ENCODE measurements around the gene NTN4.
"Not testable (repeated sequence)": the region's sequence is repeated elsewhere in the genome, so short reads cannot be mapped to it uniquely, and the experiment has no call there.

The NTN4 gene

DNA sequence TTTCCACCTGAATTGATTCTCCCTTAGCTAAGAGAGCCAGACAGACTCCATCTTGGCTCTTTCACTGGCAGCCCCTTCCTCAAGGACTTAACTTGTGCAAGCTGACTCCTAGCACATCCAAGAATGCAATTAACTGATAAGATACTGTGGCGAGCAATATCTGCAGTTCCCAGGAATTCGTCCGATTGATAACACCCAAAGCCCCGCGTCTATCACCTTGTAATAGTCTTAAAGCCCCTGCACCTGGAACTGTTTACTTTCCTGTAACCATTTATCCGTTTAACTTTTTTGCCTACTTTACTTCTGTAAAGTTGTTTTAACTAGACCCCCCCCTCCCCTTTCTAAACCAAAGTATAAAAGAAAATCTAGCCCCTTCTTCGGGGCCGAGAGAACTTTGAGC lies 44.5 kb downstream of the NTN4 start:
- not testable (repeated sequence) for DNase-seq

DNA sequence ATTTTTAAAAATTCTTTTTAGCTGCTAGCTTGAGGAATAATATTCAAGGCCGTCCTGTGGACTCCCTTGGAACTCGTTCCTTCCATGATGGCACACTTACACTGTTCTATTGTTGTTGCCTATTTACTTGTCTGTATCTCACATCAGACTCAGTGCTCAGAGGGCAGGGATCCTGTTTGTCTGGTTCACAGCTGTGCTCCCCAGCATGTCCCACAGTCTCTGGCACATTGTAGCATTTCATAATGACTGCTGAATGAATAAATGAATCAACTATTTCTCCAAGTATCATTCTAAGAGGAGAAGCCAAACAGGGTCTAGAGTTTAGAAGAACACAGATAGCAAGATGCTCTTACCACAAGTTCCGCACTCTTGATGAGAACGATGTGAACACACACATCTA lies 48.0 kb downstream of the NTN4 start:
- no peak for DNase-seq

DNA sequence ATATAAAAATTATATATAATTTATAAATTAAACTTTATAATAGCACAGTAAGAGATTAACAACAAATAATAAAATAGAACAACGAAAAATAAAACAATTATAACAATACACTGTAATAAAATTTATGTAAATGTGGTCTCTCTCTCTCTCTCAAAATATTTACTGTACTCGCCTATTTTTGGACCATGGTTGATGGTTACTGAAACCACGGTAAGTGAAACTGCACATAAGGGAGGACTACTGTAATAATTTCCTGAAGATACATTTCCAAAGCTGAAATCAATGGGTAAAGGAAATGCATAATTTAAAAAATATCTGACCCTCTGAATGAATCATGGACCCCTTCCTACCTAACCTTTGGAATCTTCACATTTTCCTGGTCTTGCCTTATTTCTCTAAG lies 48.9 kb downstream of the NTN4 start:
- no peak for DNase-seq

DNA sequence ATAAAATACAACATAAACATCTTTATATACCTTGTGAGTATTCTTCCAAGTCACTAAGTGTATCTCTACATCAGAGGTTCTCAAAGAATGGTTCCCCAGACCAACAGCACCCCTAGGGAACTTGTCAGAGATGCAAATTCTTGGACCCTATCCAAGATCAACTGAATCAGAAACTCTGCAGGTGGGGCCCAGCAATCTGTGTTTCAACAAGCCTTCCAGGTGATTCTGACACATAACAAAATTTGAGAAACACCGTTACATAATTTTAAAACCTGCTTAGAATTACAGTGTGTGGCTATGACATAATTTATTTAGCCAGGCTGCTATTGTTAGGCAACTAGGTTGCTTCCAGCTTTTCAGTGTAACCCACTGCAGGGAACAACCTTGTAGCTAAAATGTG lies 49.8 kb downstream of the NTN4 start:
- DNase-seq: no peak

DNA sequence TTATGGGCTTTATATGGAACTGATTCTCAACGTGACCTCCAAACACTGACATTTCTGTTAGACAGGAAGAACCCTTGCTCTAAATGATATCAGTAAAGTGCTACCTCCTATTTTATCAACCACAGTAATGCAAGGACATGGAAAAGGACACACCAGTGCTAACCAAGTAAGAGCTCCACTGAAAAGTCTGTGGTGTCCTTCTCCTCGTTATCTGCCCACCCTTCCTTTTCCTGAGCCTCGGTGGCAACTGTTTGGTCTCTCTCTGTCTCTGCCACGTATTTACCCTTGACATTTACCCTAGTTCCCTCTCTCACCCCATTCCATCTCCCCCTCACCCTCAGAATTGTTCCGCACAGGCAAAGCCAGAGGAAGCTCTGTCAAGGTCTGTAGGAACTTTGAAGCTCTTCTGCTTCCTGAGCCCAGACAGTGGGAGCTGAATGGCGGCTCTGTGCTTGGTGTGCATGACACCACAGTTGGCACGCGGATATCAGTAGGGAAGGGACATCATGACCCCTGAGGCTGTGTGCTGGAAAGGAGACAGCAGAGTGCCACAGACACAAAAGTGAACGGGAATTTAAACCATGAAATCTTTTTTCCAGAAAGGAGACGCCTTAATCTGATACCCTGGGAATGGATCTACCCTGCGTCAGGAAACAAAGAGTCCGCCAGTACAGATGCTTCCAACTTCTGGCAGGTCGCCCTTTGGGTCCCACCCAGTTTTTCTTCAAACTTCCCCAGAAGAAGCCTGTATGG lies 50.8 kb downstream of the NTN4 start:
- DNase-seq: no peak

DNA sequence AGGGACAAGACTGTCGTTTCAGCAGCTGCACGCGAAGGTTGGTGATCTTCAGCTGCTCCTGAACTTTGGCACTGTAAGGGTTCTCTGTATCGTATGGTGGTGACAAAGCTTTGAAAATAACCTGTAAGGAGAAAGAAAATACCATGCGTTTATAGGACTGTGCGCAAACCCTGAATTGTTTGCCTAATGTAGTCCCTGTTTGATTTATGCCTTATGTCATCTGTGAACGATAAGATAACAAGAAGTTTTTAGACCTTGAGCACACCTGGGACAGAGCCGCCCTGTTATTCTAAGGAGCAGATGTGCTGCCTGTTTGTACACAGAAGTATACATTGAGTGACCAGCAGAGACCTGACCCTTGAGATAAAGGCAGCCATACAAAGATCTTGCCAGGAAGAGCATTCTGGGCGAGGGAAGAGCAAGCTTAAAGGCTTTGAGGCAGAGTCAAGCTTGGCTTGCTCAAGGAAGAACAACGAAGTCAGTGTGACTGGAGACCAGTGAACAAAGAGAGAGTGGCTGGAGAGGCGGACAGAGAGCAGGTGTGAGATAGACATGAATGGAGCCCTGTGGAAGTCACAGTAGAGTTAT lies 52.4 kb downstream of the NTN4 start:
- DNase-seq: no peak

DNA sequence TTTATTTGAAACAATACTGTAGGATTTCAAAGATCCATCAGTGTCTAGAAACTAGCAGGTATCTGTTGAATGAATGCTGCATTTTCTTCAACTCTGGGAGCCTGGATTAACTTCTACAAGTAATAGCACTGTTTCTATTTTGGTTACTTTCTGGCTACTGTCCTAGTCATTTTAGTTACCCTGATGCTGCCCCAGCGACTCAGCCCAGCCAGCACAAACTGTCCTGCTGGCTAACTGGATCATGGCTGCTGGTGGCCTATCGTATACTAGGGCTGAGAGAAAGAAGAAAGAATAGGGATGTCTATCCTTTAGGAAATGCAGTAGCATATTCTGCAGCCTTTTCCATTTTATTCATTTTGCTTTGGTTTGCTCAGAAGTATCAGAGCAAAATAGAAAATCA lies 53.9 kb downstream of the NTN4 start:
- DNase-seq: no peak

DNA sequence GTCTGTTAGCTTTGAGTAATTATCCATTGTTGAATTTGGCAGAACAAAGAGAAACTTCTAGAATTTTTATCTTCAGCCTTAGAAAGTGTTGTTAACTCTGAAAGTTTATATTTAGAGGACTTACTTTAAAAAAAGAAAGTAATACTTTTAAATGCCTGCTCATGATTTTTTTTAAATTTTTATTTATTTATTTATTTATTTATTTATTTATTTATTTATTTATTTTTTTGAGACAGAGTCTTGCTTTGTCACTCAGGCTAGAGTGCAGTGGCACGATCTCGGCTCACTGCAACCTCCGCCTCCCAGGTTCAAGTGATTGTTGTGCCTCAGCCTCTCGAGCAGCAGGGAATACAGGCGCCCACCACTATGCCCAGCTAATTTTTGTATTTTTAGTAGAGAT lies 54.8 kb downstream of the NTN4 start:
- not testable (repeated sequence) for DNase-seq

DNA sequence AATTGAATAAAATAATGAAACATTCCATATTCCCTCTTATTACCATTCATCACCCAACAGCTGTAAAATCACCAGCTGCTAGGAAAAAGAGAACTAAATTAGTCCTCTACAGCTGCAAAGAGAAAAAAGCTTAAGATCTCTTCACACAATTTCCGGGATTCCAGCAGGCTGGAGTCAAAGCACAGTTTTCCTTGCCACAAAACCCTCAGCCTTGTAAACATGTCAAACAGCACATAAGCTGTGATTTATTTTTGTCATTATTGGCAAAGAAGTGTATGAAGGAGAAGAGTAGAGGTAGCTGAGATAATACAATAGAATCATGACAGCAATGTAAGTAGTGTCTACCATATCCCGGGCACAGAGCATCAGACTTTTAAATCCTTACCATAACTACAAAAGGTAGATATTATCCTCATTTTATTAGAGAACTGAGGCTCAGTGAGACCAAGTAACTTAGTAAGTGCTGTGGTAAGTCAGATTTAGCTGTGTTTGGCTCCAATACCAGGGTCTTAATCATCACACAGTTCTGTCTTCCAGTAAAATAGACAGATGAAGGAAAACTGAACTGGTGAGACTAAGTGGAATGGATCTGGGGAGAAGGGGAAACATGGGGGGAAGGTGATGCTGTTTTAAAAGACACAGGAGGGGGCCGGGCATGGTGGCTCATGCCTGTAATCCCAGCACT lies 57.3 kb downstream of the NTN4 start:
- no peak for DNase-seq

DNA sequence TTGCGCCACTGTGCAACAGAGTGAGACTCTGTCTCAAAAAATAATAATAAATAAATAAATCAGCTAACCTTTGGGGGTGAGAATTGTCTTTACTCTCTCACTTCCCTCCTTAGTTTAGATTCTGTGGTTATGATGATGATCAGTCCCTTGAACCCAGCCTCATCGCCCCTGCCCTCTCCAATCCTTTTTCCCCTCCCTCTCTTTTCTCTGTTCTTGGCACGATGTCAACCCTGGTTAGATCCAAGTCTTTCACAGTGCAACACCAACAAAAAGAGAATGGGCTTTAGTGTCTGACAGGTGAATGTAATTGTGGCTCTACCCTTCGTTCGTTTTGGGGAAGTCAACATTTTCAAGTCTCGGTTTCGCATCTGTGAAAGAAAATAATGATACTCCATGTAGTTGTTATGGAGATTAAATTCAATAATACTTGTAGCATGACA lies 59.0 kb downstream of the NTN4 start:
- no peak for DNase-seq

DNA sequence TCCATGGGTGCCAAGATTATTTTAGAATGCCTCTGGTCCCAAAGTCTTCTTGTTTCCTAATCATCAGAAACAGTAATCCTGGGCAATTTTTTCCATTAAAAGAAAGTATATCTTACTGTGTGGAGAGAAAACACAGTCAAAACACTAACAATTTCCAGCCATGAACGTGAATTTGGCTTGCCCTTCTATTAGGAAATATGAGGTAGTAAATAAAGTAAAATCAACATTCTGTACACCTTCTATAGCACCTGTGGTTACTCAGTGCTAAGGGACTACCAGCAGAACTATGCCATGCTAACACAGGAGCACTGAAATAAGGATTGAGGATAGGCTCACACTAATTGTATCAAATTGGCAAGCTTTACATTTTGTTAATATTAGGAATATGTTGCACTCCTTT lies 60.1 kb downstream of the NTN4 start:
- no peak for DNase-seq

DNA sequence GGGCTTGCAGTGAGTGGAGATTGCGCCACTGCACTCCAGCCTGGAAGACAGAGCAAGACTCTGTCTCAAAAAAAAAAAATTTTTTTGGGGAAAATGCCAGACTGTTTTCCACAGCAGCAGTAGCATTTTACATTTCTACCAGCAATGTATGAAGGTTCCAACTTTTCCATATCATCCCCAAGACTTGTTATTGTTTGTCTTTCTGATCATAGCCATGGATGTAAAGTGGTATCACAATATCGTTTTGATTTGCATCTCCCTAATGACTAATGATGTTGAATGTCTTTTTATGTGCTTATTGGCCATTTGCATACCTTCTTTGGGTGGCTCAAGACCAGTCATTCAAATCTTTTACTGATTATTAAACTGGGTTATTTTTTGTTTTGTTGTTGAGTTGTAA lies 63.7 kb downstream of the NTN4 start:
- DNase-seq: no peak

DNA sequence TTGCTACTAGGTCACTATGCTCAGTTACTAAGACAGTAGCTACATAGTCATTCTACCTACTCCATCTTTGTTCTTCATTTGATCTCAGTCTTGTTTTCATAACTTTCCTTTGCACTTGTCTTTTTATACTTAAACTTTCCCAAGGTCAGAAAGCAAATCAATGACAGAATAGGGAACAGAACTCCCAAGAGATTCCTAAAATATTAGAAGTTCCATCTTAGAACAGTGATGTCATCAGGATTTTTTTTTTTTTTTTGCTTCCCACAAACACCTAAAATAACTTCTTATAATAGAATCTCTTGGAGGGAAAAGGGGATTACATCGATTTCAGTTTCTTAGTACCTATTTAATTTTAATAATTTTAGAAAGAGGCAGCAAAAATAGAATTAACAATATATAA lies 65.8 kb downstream of the NTN4 start:
- DNase-seq: no peak

DNA sequence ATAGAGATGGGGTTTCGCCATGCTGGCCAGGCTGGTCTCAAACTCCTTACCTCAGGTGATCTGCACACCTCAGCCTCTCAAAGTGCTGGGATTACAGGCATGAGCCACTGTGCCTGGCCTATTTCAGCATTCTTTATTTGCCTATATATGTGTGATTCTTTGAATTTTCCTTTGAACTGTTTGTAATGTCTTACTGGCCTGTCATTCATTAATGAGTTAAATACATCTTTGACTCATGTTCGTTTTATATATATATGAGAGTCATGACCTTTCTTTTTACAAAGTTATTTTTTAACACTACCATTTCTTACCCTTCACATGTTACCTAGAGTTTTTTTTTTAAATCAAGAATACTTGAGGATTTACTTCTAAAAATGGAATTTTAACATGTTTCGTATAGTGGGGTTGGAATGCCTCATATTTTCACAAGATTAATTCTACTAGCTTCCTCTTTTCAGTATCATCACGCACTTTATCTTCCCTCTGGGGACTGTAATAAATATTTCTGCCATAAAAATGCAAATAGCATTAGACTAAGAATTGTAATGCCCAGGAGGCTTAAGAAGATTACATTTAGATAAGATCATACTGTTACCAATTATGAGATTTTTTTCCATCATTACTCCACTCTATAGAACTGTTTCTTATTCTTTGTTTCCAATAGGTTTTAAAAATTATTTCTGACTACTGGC lies 66.7 kb downstream of the NTN4 start:
- no peak for DNase-seq

DNA sequence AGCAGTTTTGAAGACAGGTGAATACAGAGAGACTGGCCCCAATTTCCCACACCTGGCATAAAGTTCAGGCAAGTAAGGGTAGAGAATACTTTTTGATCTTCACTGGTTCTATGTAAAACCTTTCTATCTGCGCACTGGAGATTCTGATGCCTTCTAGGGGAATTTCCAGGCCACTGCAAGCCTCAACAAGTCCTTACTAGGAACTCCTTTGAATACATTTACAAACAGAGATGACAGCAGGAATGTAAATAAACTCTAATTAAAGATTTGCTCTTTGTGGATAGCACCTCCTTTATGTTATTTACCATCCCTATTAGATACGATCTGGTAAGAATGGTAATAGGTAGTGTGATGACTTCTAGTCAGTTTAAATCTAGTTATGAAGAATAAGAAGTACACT lies 69.2 kb downstream of the NTN4 start:
- no peak for DNase-seq

DNA sequence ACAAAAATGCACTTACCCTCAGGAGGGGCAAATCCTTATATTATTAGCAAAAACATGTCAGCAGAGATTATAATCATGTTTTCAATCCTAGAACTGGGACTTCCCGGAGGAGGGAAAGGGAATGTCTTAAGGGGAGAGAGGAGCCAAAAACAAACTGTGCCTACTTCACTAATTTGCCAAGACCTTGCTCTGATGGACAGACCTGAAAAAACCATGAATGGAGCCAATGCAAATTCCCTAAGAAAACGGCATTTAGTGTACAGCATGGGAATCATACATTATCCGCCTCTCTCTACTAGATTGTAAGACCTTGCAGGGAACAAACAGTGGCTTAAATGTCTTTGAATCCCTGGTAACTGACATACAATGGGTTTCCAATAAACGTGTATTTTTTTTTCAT lies 70.4 kb downstream of the NTN4 start:
- DNase-seq: no peak

DNA sequence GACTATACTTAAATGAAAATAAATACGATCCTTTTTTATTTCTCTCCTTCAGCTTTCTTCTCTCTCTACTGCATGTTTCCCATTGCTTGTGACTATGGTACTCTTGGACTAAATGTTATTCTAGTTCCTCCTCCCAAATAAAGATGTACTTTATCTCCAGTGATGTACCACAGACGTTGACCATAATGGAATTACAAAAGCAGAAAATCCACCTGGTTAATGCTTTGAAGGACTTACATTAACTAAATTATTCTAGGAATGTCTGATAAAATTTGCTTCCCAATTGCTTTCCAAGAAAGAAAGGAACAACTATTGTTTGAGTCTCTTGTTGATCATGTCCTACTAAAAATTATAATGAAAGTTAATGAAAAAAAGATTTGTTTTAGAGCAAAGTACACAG lies 71.8 kb downstream of the NTN4 start:
- no peak for DNase-seq

DNA sequence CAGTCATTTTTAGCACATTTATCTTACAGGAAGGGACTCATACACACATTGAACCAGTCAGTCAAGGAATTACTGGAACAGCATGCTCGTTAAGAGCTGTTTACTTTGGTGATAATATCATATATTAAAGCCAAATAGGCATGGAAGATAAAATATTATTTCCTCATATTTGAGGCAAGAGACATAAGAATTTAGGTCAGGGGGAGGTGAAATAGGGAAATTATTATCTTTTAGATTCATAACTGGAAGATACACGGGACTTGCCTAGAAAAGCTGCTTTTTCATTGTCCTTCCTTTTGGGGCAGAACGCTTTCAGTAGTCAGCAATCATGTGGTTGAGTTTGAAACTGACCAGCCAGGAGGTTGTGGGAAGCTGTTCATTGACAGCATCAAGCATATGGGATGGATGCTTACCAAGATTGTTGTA lies 72.5 kb downstream of the NTN4 start:
- no peak for DNase-seq

DNA sequence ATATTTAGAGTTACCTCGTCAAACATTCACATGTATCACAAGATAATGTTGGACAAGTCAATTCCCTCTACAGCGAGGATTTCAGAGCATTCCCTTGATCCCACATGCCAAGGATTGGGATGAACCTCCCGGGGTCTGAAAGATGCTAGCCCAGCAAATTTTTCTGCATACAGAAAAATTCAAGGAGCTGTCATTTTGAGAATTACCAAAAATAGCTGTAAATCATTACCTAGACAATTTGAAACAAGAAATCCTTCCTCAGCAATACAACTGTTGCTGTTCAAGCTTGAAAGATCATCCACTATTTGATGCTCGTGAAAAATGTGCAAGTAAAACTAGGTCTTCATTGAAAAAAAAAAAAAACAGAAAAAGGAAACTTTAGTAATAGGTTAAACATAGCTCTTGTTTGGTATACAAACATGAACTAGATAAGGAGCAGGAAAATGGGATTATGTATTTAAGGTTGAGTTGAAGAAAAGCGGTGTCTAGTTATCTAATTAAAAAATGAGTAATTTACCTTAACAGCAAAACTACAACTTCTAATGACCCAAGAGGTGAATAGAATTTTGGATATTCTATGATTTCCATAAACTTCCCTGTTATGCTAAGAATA lies 73.1 kb downstream of the NTN4 start:
- DNase-seq: no peak

DNA sequence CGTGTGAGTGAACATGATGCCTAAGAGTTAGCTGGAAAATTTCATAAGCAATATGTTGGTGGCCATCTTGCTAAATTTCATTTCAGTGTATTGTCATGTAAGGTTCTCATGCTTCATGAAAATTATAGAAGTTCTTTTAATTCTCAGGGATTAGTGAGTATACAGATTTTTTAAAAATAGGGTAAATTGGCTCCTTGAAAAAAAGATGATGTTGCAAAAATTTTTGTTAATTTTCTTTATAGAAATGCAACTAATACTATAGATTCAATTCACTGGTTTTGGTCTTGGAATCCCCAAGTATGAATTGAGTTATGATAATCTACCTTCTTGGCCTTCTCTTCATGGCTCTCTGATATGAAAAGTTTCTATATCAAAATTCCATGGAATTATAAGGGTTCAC lies 75.4 kb downstream of the NTN4 start:
- no peak for DNase-seq

DNA sequence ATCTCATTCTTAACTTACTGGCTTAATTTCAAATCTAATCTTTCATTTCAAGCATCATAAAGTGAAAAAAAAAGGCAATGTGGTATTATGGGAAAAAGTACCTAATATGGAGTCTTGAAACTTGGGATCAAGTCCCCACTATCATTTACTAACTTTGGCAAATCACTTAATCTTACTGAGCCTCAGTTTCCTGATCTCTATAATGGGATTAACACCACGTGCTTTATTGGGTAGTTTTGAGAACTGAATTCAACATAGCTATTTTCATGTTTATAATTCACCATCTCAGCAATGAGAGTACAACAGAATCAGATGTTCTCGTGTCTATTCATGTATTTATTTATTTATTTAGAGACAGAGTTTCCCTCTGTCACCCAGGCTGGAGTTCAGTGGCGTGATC lies 78.3 kb downstream of the NTN4 start:
- no peak for DNase-seq

DNA sequence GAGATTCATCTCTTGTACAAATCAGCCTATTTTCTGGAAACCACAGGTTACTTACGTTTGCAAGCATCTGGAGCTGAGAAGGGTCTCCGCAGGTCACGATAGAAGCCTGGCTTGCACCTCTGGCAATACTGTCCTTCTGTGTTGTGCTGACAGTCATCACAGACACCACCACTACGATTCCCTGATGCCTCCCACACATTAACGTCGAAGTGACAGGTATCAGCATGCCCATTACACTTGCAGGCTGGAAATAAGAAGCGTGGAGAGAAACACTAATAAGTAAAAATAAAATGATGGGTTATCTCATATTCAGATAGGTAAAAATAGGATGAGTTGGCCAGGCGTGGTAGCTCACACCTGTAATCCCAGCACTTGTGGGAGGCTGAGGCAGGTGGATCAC lies 80.2 kb downstream of the NTN4 start:
- no peak for DNase-seq

DNA sequence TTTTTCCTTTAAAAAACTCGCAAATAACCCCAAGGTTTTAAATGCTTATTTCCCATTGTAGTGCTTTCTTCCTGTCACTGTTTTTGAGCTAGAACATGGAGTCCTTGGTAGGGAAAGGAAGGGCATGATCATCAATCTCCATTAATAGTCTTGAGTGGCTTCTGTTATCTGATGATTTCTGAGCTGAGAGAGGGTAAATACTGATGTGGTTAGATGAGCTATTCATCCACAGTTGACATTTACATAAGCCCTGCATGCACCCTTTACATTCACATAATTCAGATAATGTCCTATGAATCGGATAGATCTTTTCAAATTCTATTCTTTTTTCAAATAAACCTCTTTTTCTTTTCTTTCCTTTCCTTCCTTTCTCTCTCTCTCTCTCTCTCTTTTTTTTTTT lies 81.4 kb downstream of the NTN4 start:
- no peak for DNase-seq
